Mucosa of descending colon (tissue), 3 donors: ENCODE measurements around the gene OS9. TPM values are rescaled to one million over a fixed set of nuclear protein-coding genes. Genes with fewer than 3 reads are reported as not detected.
"Not testable (repeated sequence)": the region's sequence is repeated elsewhere in the genome, so short reads cannot be mapped to it uniquely, and the experiment has no call there.

Experiments
- ATAC-seq: fragments of 200-7000 bp; cut with Tn5 transposase; one replicate; pipeline ENCODE4 v1.9.1; 2020; ENCODE audit warnings: mild to moderate bottlenecking, moderate library complexity
- DNase-seq, 3 donors: peaks; one replicate each; pipeline ENCODE4 v3.0.0-alpha.2; 2020
- H3K36me3 ChIP-seq: fragments of 200-600 bp; one replicate; pipeline ENCODE4 v1.8.0; 2021; ENCODE audit warnings: low read depth, mild to moderate bottlenecking
- H3K4me1 ChIP-seq: fragments of 200-600 bp; one replicate; pipeline ENCODE4 v1.8.0; 2021; ENCODE audit warnings: low read depth, mild to moderate bottlenecking
- H3K4me3 ChIP-seq: fragments of 200-600 bp; one replicate; pipeline ENCODE4 v1.8.0; 2021; ENCODE audit warnings: mild to moderate bottlenecking
- H3K9me3 ChIP-seq: fragments of 200-600 bp; one replicate; pipeline ENCODE4 v1.8.0; 2021; ENCODE audit warnings: mild to moderate bottlenecking
- intact Hi-C, 2 donors: fragments of 100-400 bp; cut with DNase I in 1 of 2; cut with micrococcal nuclease in 1 of 2; formaldehyde crosslinking; loops; one replicate each; pipeline versions ENCODE4 v1.11.0 to v1.11.1; 2022; cut with DNase I, micrococcal nuclease
- total RNA-seq, 3 donors: library from RNA; stranded (reverse); fragmentation: NEBNext Ultra II Directional in 2 of 3; extraction: Animal tissue kit (Norgen Biotek cat#: 25700) in 2 of 3; gene quantifications; one replicate each; pipeline versions ENCODE4 v1.2.1 to v1.2.4, GENCODE V29; 2021 to 2023
- TF ChIP-seq, protein P1 (sequence below): fragments of 200-600 bp; IDR thresholded peaks from one replicate; pipeline ENCODE4 v1.8.0; 2022; ENCODE audit warnings: antibody characterized with exemption, mild to moderate bottlenecking
- donor health status: DM: no; HTN: no; CAD: no; lungs with moderate emphysema.
- donor health status: DM: no; HTN: no; CAD: no.
- donor health status: DM: no; HTN: yes; CAD: no.

OS9 gene
- total RNA-seq, 3 donors from 2014 or later = 230 to 282 (median 282) TPM

DNA sequence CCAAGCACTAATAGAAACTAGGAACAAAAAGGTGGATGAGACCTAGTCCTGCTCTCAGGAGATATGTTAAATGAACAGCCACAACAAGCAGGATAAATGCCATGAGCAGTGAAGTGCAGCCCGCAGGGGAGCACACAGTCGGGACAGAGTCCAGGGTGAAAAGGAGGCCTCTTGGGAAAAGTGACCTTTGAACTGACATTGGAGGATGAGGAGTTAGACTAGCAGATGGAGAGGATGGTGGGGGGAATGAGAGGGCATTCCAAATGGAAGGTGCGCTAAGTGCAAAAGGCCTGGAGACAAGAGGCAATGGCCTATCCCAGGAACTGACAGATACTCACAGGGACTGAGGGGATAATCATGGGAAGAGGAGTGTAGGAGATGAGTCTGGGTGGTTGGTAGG is 4.5 kb downstream of the OS9 start:
- Histone ChIP-seq H3K9me3 (peaks cover under 1% of the 10 kb centered on the region), H3K36me3 (peaks cover 5% of the 10 kb centered on the region), H3K4me3 (no peak overlapping the region), H3K4me1 (peaks cover 9% of the 10 kb centered on the region)
- ATAC-seq (no peak), DNase-seq (no peak)
- intact Hi-C loops = no loop called here
- TF ChIP-seq, protein P1, sequence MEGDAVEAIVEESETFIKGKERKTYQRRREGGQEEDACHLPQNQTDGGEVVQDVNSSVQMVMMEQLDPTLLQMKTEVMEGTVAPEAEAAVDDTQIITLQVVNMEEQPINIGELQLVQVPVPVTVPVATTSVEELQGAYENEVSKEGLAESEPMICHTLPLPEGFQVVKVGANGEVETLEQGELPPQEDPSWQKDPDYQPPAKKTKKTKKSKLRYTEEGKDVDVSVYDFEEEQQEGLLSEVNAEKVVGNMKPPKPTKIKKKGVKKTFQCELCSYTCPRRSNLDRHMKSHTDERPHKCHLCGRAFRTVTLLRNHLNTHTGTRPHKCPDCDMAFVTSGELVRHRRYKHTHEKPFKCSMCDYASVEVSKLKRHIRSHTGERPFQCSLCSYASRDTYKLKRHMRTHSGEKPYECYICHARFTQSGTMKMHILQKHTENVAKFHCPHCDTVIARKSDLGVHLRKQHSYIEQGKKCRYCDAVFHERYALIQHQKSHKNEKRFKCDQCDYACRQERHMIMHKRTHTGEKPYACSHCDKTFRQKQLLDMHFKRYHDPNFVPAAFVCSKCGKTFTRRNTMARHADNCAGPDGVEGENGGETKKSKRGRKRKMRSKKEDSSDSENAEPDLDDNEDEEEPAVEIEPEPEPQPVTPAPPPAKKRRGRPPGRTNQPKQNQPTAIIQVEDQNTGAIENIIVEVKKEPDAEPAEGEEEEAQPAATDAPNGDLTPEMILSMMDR = no peak

GRCh38 chr12:57700317-57700716 is 6.4 kb downstream of the OS9 start:
- H3K4me1 ChIP-seq = peaks cover 1% of the 10 kb centered on the region

GRCh38 chr12:57707250-57707649 is 13.3 kb downstream of the OS9 start:
- intact Hi-C loops = no loop called here
- Histone ChIP-seq H3K4me1 (no peaks in the 10 kb centered on the region), H3K9me3 (peaks cover 8% of the 10 kb centered on the region), H3K36me3 (no peaks in the 10 kb centered on the region), H3K4me3 (no peak overlapping the region)
- TF ChIP-seq, protein P1 = no peak
- no peak for ATAC-seq
- DNase-seq = no peak

More at GRCh38 chr12:57700317-57700716, 6.4 kb downstream of the OS9 start:
- DNase-seq (no peak), ATAC-seq (no peak)
- intact Hi-C loops = no loop called here
- TF ChIP-seq, protein P1 = no peak
- H3K36me3 ChIP-seq = no peaks in the 10 kb centered on the region
- peaks cover 8% of the 10 kb centered on the region for H3K9me3 ChIP-seq
- H3K4me3 ChIP-seq = no peak overlapping the region

DNA sequence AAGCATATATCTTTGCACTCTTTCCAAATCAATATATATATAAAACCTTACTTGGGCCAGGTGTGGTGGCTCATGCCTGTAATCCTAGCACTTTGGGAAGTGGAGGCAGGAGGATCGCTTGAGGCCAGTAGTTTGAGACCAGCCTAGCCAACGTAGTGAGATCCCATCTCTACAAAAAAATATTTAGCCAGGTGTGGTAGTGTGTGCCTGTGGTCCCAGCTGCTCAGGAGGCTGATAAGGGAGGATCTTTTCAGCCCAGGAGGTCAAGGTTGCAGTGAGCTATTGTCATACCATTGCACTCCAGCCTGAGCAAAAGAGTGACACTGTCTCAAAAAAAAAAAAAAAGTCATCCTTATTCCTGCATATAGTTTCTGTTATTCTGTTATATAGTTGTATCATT is 14.4 kb downstream of the OS9 start:
- H3K36me3 ChIP-seq = no peaks in the 10 kb centered on the region
- ATAC-seq = no peak

DNA sequence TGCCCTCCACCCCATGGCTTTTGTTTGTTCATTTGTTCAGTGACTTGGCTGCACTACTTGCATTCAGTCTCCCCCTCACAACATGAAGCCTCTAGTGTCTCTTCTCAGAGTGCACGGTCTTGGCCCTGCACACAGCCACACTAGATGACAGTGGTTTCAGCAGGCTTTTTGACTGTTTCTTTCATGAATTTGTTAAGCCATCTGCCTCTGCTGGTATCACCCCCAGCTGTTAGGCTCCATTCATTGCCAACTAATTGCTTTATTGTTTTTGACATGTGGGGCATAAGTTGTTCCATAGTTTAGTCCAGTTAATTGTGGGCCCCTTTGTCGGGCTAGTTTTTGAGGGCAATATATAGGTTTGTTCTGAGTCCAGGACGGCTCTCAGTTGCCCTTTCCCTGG is 18.8 kb downstream of the OS9 start:
- H3K4me1 ChIP-seq = no peaks in the 10 kb centered on the region
- H3K4me3 ChIP-seq = no peak overlapping the region
- no peaks in the 10 kb centered on the region for H3K36me3 ChIP-seq
- no peak for DNase-seq
- intact Hi-C loops = no loop called here
- TF ChIP-seq, protein P1 = no peak
- no peaks in the 10 kb centered on the region for H3K9me3 ChIP-seq
- no peak for ATAC-seq

More for the DNA sequence above, 14.4 kb downstream of the OS9 start:
- Histone ChIP-seq H3K9me3 (peaks cover 8% of the 10 kb centered on the region), H3K4me3 (no peak overlapping the region), H3K4me1 (no peaks in the 10 kb centered on the region)
- TF ChIP-seq, protein P1 = no peak
- no peak for DNase-seq
- intact Hi-C loops = no loop called here

DNA sequence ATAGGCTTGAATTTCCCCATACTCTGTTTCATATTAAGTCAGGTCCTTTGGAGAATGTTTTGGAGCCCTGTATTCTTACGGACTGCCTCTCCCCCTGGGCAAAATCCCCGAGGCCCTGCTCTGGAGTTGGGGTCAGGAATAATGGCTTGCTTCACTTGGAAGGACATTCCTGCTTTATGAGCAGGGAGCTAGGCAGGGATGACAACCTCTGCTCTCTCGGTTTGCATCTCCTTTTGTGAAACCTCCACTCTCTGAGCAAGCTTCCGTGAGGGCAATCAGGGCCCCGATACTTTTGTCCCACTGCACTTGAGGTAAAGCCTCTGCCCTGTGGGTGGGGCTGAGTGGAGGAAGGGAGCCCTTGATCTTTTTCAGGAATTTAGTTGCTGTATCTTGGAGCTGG is 19.3 kb downstream of the OS9 start:
- no peaks in the 10 kb centered on the region for H3K9me3 ChIP-seq

GRCh38 chr12:57715036-57715748 is 21.3 kb downstream of the OS9 start:
- DNase-seq, ATAC-seq, H3K4me1 ChIP-seq, H3K4me3 ChIP-seq, H3K9me3 ChIP-seq, intact Hi-C loops: not testable (repeated sequence)
- H3K36me3 ChIP-seq = peaks cover 11% of the 10 kb centered on the region

More for the DNA sequence above, 19.3 kb downstream of the OS9 start:
- H3K4me1 ChIP-seq = no peaks in the 10 kb centered on the region
- DNase-seq (no peak), ATAC-seq (no peak)
- peaks cover 2% of the 10 kb centered on the region for H3K36me3 ChIP-seq
- no peak overlapping the region for H3K4me3 ChIP-seq
- TF ChIP-seq, protein P1 = no peak
- intact Hi-C loops = no loop called here
